PC-9 (cell line): ENCODE measurements around the gene SULT1C4. TPM values are rescaled to one million over a fixed set of nuclear protein-coding genes. Genes with fewer than 3 reads are reported as not detected.
A peak's percentile ranks its signal among the peaks of the same experiment; 100 is the strongest.
"Not testable (repeated sequence)": the region's sequence is repeated elsewhere in the genome, so short reads cannot be mapped to it uniquely, and the experiment has no call there.

Experiments
- BruUV-seq: library from RNA; stranded (reverse); fragments of 400-500 nt; replicated peaks from 2 replicates; lab custom pipeline; 2021; lab: Mats Ljungman, UMichigan
- CTCF ChIA-PET: fragments of 300-600 bp; sonication (Branson Sonifier 250); formaldehyde crosslinking; loops from one replicate; lab custom pipeline; 2022; ENCODE audit warnings: antibody characterized with exemption; lab: Charles Lee
- POLR2A ChIA-PET: fragments of 300-600 bp; sonication (Branson Sonifier 250); formaldehyde crosslinking; loops from one replicate; lab custom pipeline; 2022; ENCODE audit warnings: antibody characterized with exemption; ENCODE audit not compliant: unreplicated experiment; lab: Charles Lee
- DNase-seq, 2 experiments: peaks; one replicate each; pipeline versions ENCODE4 v3.0.0 to v3.0.0-alpha.2; 2015 to 2022; ENCODE audit warnings: mixed read lengths in 1 of 2
- H2AFZ ChIP-seq: fragments of 200-600 bp; sonication (generic); 2 replicates; pipeline ENCODE4 v1.8.1; 2017; ENCODE audit warnings: antibody characterized with exemption
- H3F3A ChIP-seq: fragments of 200-600 bp; sonication (generic); 2 replicates; pipeline ENCODE4 v1.8.1; 2017; ENCODE audit warnings: antibody characterized with exemption, mild to moderate bottlenecking, low read depth; ENCODE audit not compliant: insufficient read depth
- H3K27ac ChIP-seq: fragments of 200-600 bp; sonication (generic); 2 replicates; pipeline ENCODE4 v1.6.1; 2016; ENCODE audit warnings: mixed run types
- H3K27me3 ChIP-seq: fragments of 200-600 bp; sonication (generic); 2 replicates; pipeline ENCODE4 v1.6.1; 2016; ENCODE audit warnings: low read depth, mixed run types; ENCODE audit not compliant: insufficient read depth
- H3K36me3 ChIP-seq: fragments of 200-600 bp; sonication (generic); 2 replicates; pipeline ENCODE4 v1.6.1; 2016; ENCODE audit warnings: low read depth, mixed run types
- H3K4me1 ChIP-seq: fragments of 200-600 bp; sonication (generic); replicated peaks from 2 replicates; pipeline ENCODE4 v1.6.1; 2016; ENCODE audit warnings: mixed run types; ENCODE audit not compliant: insufficient read depth
- H3K4me2 ChIP-seq: fragments of 200-600 bp; sonication (generic); 2 replicates; pipeline ENCODE4 v1.6.1; 2017; ENCODE audit warnings: mixed run types
- H3K4me3 ChIP-seq: fragments of 200-600 bp; sonication (generic); 2 replicates; pipeline ENCODE4 v1.6.1; 2016; ENCODE audit warnings: mixed run types
- H3K79me2 ChIP-seq: fragments of 200-600 bp; sonication (generic); 2 replicates; pipeline ENCODE4 v1.6.1; 2017; ENCODE audit warnings: low read depth, mixed run types
- H3K9me2 ChIP-seq: fragments of 200-600 bp; sonication (generic); 2 replicates; pipeline ENCODE4 v1.8.1; 2017; ENCODE audit warnings: mild to moderate bottlenecking; ENCODE audit not compliant: insufficient read depth
- H3K9me3 ChIP-seq: fragments of 200-600 bp; sonication (generic); 2 replicates; pipeline ENCODE4 v1.8.1; 2016; ENCODE audit warnings: low read depth; ENCODE audit not compliant: insufficient read depth
- H4K20me1 ChIP-seq: fragments of 200-600 bp; sonication (generic); 2 replicates; pipeline ENCODE4 v1.8.1; 2017; ENCODE audit not compliant: insufficient read depth
- EZH2 ChIP-seq: fragments of 200-600 bp; sonication (generic); IDR thresholded peaks from 2 replicates; pipeline ENCODE4 v1.8.0; 2017; ENCODE audit warnings: antibody characterized with exemption, low read depth
- intact Hi-C: fragments of 100-400 bp; cut with micrococcal nuclease; formaldehyde crosslinking; loops from one replicate; pipeline ENCODE4 v1.10.0; 2022; ENCODE audit not compliant: unreplicated experiment
- total RNA-seq: library from RNA; stranded (reverse); gene quantifications from 2 replicates; pipeline ENCODE4 v1.2.3, GENCODE V29; 2021
- TF ChIP-seq, protein P1 (sequence below): fragments of 200-600 bp; sonication (generic); conservative IDR thresholded peaks from 2 replicates; pipeline ENCODE4 v1.6.1; 2017; ENCODE audit warnings: mixed run types, antibody characterized with exemption, mild to moderate bottlenecking, moderate library complexity

SULT1C4 gene
- total RNA-seq, 1 experiment from 2014 or later = not detected

DNA sequence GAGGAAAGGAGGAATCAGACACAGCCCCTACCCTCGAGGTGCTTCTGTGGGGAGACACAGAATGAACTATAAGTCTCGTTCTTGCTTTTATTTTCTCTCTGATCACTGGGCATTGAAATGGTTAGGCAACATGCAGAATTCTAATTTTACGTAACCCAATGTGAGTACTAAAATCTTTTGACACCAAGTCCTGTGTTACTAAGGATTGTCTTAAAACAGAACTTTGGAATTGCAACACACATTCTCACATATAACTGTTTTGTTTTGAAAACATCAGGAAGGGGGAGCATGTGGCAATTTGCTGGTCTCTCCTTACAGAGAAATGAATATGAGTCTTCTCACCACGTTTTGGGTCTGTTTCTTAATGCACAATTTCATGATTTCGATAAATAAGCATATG, 23.6 kb upstream of the SULT1C4 start:
- ChIA-PET POLR2A (no interaction called here), CTCF (no interaction called here)
- TF ChIP-seq, protein P1, sequence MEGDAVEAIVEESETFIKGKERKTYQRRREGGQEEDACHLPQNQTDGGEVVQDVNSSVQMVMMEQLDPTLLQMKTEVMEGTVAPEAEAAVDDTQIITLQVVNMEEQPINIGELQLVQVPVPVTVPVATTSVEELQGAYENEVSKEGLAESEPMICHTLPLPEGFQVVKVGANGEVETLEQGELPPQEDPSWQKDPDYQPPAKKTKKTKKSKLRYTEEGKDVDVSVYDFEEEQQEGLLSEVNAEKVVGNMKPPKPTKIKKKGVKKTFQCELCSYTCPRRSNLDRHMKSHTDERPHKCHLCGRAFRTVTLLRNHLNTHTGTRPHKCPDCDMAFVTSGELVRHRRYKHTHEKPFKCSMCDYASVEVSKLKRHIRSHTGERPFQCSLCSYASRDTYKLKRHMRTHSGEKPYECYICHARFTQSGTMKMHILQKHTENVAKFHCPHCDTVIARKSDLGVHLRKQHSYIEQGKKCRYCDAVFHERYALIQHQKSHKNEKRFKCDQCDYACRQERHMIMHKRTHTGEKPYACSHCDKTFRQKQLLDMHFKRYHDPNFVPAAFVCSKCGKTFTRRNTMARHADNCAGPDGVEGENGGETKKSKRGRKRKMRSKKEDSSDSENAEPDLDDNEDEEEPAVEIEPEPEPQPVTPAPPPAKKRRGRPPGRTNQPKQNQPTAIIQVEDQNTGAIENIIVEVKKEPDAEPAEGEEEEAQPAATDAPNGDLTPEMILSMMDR = no peak
- no peak for TF ChIP-seq EZH2
- no peaks in the 10 kb centered on the region for H4K20me1 ChIP-seq
- no peaks in the 10 kb centered on the region for H3K9me3 ChIP-seq
- H2AFZ ChIP-seq = 0 out of 2 replicates have a peak overlapping the region, but pooled peaks have one; percentile 60
- H3K27ac ChIP-seq = no peak overlapping the region
- intact Hi-C loops = no loop called here
- no peaks in the 10 kb centered on the region for H3K27me3 ChIP-seq
- H3F3A ChIP-seq = no peaks in the 10 kb centered on the region
- no peaks in the 10 kb centered on the region for H3K9me2 ChIP-seq
- BruUV-seq = no TSS peak
- no peaks in the 10 kb centered on the region for H3K36me3 ChIP-seq
- H3K4me1 ChIP-seq = no peaks in the 10 kb centered on the region
- no peak for DNase-seq
- no peak overlapping the region for H3K4me2 ChIP-seq
- H3K79me2 ChIP-seq = no peaks in the 10 kb centered on the region
- no peak overlapping the region for H3K4me3 ChIP-seq

DNA sequence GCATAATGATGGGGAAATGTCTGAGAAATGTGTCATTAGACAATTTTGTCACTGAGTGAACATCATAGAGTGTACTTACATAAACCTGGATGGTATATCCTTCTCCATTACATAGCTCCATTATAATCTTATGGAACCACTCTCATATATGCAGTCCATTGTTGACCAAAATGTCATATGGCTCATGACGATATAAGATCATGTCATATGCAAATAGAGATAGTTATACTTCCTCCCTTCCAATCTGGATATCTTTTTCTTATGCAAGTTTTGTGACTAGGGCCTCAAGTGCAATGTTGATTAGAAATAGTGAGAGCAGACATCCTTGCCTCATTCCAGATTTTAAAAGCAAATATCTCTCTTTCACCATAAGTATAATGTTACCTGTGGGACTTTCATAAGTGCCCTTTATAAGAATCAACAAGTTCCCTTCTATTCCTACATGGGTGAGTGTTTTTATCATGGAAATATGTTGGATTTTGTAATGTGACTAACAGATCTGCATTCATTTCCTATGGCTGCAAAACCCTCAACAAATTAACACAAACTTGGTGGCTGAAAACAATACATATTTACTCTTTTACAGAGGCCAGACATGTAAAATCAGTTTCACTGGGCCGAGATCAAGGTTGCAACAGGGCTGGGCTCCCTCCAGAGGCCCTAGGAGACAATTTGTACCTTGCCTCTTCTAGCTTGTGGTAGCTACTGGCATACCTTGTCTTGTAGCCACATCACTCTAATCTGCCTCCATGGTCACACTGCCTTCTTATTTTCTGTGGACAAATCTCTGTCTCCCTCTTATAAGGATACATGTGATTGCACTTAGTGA, 21.6 kb upstream of the SULT1C4 start:
- intact Hi-C loops = no loop called here

DNA sequence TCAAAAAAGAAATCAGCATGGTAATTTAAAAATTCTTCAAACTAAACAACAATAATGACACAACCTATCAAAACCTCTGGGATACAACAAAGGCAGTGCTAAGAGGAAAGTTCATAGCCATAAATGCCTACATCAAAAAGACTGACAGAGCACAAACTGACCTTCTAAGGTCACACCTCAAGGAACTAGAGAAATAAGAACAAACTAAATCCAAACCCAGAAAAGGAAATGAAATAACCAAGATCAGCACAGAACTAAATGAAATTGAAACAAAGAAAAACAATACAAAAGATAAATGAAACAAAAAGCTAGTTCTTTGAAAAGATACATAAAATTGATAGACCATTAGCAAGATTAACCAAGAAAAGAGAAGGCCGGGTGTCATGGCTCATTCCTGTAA, 18.4 kb upstream of the SULT1C4 start:
- DNase-seq, intact Hi-C loops, H3K27me3 ChIP-seq, H3K27ac ChIP-seq, H3F3A ChIP-seq, H3K9me2 ChIP-seq, POLR2A ChIA-PET, H2AFZ ChIP-seq, H3K4me1 ChIP-seq, CTCF ChIA-PET, H3K4me2 ChIP-seq, H3K79me2 ChIP-seq, BruUV-seq, H3K36me3 ChIP-seq, H3K9me3 ChIP-seq, H4K20me1 ChIP-seq, H3K4me3 ChIP-seq: not testable (repeated sequence)

More for the DNA sequence above, 21.6 kb upstream of the SULT1C4 start:
- Histone ChIP-seq H3K27ac (no peak overlapping the region), H3K9me3 (no peaks in the 10 kb centered on the region), H3K4me3 (no peak overlapping the region), H3K27me3 (no peaks in the 10 kb centered on the region), H4K20me1 (no peaks in the 10 kb centered on the region), H3K4me2 (no peak overlapping the region), H3K79me2 (no peaks in the 10 kb centered on the region), H3K9me2 (no peaks in the 10 kb centered on the region), H2AFZ (no peak overlapping the region), H3F3A (no peaks in the 10 kb centered on the region), H3K36me3 (no peaks in the 10 kb centered on the region), H3K4me1 (no peaks in the 10 kb centered on the region)
- POLR2A ChIA-PET = no interaction called here
- TF ChIP-seq EZH2 = no peak
- TF ChIP-seq, protein P1 = no peak
- CTCF ChIA-PET = no interaction called here
- DNase-seq = no peak
- BruUV-seq = no TSS peak
